Peyer's patch (tissue), 4 donors: ENCODE measurements around the gene ANKRD36.
"Not testable (repeated sequence)": the region's sequence is repeated elsewhere in the genome, so short reads cannot be mapped to it uniquely, and the experiment has no call there.

Experiments used
- POLR2A ChIP-seq, 2 donors: fragments of 450-650 bp; IDR thresholded peaks; one replicate each; pipeline ENCODE4 v1.5.1; 2017; ENCODE audit warnings: antibody characterized with exemption in 2 of 2, mild to moderate bottlenecking in 2 of 2, moderate library complexity in 2 of 2
- TF ChIP-seq, protein P1 (sequence below), 6 experiments: fragments of 450-650 bp in 4 of 6; fragments of 200-600 bp in 2 of 6; sonication (generic) in 1 of 6; IDR thresholded peaks; one replicate each; pipeline ENCODE4 v1.5.1; 2017 to 2019; ENCODE audit warnings: antibody characterized with exemption in 6 of 6, mild to moderate bottlenecking in 3 of 6, moderate library complexity in 1 of 6

DNA sequence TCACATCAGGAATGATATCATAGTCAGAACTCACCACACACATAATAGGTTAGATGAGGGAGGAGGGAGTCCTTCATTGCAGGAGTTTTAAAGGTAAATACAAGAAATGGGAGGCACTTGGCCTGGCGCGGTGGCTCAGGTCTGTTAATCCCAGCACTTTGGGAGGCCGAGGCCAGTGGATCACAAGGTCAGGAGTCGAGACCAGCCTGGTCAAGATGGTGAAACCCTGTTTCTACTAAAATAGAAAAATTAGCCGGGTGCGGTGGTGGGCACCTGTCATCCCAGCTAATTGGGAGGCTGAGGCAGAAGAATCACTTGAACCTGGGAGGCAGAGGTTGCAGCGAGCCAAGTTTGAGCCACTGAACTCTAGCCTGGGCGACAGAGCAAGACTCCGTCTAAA lies 1.7 kb upstream of the ANKRD36 start:
- TF ChIP-seq, protein P1, sequence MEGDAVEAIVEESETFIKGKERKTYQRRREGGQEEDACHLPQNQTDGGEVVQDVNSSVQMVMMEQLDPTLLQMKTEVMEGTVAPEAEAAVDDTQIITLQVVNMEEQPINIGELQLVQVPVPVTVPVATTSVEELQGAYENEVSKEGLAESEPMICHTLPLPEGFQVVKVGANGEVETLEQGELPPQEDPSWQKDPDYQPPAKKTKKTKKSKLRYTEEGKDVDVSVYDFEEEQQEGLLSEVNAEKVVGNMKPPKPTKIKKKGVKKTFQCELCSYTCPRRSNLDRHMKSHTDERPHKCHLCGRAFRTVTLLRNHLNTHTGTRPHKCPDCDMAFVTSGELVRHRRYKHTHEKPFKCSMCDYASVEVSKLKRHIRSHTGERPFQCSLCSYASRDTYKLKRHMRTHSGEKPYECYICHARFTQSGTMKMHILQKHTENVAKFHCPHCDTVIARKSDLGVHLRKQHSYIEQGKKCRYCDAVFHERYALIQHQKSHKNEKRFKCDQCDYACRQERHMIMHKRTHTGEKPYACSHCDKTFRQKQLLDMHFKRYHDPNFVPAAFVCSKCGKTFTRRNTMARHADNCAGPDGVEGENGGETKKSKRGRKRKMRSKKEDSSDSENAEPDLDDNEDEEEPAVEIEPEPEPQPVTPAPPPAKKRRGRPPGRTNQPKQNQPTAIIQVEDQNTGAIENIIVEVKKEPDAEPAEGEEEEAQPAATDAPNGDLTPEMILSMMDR (IDR thresholded peaks at IDR 0.05) = not testable (repeated sequence)
- TF ChIP-seq POLR2A (IDR thresholded peaks at IDR 0.05) = not testable (repeated sequence)
